ENCODE data around the gene MTAP.

MTAP gene

DNA sequence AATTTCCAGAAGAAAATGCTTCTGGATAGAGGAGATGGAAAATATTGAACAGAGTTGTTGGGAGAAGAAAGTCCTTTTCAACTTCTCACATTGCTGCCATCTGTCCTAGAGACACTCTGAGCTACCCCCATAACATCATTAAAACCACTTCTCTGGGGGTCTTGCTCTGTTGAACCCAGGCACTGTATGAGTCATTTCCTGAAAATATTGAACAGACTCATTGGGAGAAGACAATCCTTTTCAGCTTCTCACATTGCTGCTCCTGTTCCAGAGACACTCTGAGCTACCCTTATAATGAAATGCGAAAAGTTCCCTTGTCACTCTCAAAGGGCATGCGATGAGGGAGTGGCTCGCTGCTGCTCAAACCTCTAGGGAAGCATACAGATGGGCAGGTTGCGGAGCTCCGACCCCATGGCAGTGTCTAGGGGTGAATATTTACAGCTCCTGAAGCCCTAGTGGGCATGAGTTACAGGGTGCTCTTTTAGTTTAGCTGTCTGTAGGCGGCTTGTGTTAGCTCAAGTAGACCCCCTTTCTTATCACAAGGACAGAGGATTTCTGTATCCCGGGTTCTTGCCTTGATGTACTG is 101.0 kb downstream of the MTAP start:
- Histone ChIP-seq H3K36me3 (ENCODE audit: control insufficient read depth, insufficient read depth, low read length) (no peaks in the 10 kb centered on the region), H3K27me3 (replicated peaks; ENCODE audit: control insufficient read depth, insufficient read depth, low read length) (no peaks in the 10 kb centered on the region), H3K4me3 (replicated peaks; ENCODE audit: low read depth, low read length) (no peak overlapping the region)
- no peak for DNase-seq (ENCODE audit: extremely low read depth, insufficient read length)
- TF ChIP-seq, protein P1, sequence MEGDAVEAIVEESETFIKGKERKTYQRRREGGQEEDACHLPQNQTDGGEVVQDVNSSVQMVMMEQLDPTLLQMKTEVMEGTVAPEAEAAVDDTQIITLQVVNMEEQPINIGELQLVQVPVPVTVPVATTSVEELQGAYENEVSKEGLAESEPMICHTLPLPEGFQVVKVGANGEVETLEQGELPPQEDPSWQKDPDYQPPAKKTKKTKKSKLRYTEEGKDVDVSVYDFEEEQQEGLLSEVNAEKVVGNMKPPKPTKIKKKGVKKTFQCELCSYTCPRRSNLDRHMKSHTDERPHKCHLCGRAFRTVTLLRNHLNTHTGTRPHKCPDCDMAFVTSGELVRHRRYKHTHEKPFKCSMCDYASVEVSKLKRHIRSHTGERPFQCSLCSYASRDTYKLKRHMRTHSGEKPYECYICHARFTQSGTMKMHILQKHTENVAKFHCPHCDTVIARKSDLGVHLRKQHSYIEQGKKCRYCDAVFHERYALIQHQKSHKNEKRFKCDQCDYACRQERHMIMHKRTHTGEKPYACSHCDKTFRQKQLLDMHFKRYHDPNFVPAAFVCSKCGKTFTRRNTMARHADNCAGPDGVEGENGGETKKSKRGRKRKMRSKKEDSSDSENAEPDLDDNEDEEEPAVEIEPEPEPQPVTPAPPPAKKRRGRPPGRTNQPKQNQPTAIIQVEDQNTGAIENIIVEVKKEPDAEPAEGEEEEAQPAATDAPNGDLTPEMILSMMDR (IDR thresholded peaks at IDR 0.05; ENCODE audit: insufficient read depth, low read length, poor library complexity, severe bottlenecking) = no peak

DNA sequence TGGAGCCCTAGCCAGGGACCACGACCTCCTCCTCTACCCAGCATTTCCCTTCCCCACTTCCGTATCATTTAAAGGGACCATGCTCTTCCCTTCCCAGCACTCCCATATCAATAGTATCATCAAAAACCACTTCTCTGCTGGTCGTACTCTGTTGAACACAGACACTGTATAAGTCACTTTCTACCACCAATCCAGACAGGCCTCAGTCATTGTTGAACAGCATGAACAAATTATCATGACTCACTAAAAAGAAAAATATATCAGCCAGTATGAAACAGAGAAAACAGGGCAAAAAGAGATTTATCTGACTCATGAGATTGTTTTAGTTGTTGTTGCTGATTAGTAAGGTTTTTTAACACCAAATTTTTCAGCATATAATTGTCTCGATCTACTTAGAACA is 101.9 kb downstream of the MTAP start:
- DNase-seq (ENCODE audit: extremely low read depth, insufficient read length) = no peak

DNA sequence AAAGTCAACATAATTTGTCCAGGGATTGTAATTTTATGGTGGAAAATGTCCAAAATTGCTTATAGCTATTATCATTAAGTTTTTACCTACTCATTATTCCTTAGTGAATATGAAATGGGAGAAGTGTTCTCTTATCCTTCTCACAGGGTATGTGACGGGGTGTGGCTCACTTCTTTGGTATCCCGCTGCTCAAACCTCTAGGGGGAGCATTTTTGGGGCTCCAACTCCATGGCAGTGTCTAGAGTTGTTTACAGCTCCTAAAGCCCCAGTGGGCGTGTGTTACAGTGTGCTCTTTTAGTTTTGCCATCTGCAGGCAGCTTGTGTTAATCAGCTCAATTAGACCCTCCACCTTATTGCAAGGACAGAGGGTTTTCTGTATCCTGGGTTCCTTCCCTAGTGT is 102.3 kb downstream of the MTAP start:
- Histone ChIP-seq H3K4me3 (replicated peaks; ENCODE audit: low read depth, low read length) (no peak overlapping the region), H3K27me3 (replicated peaks; ENCODE audit: control insufficient read depth, insufficient read depth, low read length) (no peaks in the 10 kb centered on the region), H3K36me3 (ENCODE audit: control insufficient read depth, insufficient read depth, low read length) (no peaks in the 10 kb centered on the region)
- TF ChIP-seq, protein P1 (IDR thresholded peaks at IDR 0.05; ENCODE audit: insufficient read depth, low read length, poor library complexity, severe bottlenecking) = no peak
- DNase-seq (ENCODE audit: extremely low read depth, insufficient read length) = no peak

More for the DNA sequence above, 101.9 kb downstream of the MTAP start:
- TF ChIP-seq, protein P1 (IDR thresholded peaks at IDR 0.05; ENCODE audit: insufficient read depth, low read length, poor library complexity, severe bottlenecking) = no peak
- Histone ChIP-seq H3K4me3 (replicated peaks; ENCODE audit: low read depth, low read length) (no peak overlapping the region), H3K36me3 (ENCODE audit: control insufficient read depth, insufficient read depth, low read length) (no peaks in the 10 kb centered on the region), H3K27me3 (replicated peaks; ENCODE audit: control insufficient read depth, insufficient read depth, low read length) (no peaks in the 10 kb centered on the region)

DNA sequence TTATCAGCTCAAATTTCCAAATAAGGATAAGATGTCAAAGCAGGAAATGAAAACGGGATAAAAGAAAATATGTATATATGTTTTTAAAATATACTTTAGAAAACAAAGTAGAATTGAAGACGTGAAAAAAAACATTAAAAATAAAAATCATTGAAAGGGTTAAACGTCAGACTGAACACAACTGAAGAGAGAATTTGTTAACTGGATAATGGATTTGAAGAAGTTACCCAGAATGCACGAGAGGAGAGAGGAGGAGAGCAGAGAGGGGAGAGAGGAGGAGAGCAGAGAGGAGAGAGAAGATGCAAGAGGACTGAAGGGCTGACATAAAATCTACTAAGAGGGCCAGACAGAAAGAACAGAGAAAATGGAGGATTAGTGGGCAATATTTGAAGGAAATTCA is 103.8 kb downstream of the MTAP start:
- TF ChIP-seq, protein P1 (IDR thresholded peaks at IDR 0.05; ENCODE audit: insufficient read depth, low read length, poor library complexity, severe bottlenecking) = no peak
- Histone ChIP-seq H3K36me3 (ENCODE audit: control insufficient read depth, insufficient read depth, low read length) (no peaks in the 10 kb centered on the region), H3K27me3 (replicated peaks; ENCODE audit: control insufficient read depth, insufficient read depth, low read length) (no peaks in the 10 kb centered on the region), H3K4me3 (replicated peaks; ENCODE audit: low read depth, low read length) (no peak overlapping the region)
- no peak for DNase-seq (ENCODE audit: extremely low read depth, insufficient read length)

DNA sequence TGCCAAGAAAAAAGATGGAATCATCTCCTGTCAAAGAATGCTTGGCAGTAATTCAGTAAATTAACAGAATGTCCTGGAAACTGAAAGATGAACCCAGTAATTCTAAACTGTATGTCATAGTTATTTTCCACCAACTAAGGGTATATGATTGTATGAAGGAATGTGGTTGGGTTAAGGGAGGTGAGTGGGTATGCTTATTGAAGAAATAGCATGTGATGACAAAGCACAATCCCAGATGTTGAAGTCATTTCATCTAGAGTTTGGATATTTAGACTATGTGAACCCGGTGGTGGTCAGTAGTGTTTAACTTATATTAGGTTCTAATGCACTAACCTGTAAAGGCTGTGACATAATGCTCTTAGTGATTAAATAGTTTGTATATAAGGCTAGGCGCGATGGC is 104.4 kb downstream of the MTAP start:
- Histone ChIP-seq H3K4me3 (replicated peaks; ENCODE audit: low read depth, low read length) (no peak overlapping the region), H3K36me3 (ENCODE audit: control insufficient read depth, insufficient read depth, low read length) (no peaks in the 10 kb centered on the region), H3K27me3 (replicated peaks; ENCODE audit: control insufficient read depth, insufficient read depth, low read length) (no peaks in the 10 kb centered on the region)
- TF ChIP-seq, protein P1 (IDR thresholded peaks at IDR 0.05; ENCODE audit: insufficient read depth, low read length, poor library complexity, severe bottlenecking) = no peak
- no peak for DNase-seq (ENCODE audit: extremely low read depth, insufficient read length)

All from GM06990 (cell line).